DND-41 (cell line): Measurements from ENCODE around the gene BRSK2.

ENCODE experiments used
- ATAC-seq: fragments of 200-7000 bp; cut with Tn5 transposase; 3 replicates; pipeline ENCODE4 v1.9.1; 2021; ENCODE audit warnings: low read depth; ENCODE audit not compliant: insufficient read depth
- DNase-seq: peaks from one replicate; pipeline ENCODE4 v3.0.0-alpha.2; 2020
- H2AFZ ChIP-seq: 2 replicates; pipeline ENCODE4 v1.6.0; 2012; ENCODE audit warnings: low read depth, low read length
- H3K27ac ChIP-seq: 2 replicates; pipeline ENCODE4 v1.5.1; 2012; ENCODE audit warnings: low read length, inconsistent platforms
- H3K27me3 ChIP-seq: fragments of 200-600 bp; sonication (generic); 2 replicates; pipeline ENCODE4 v1.6.0; 2012; ENCODE audit warnings: low read length, mild to moderate bottlenecking, inconsistent platforms; ENCODE audit not compliant: insufficient read depth, poor library complexity
- H3K36me3 ChIP-seq: 2 replicates; pipeline ENCODE4 v1.5.1; 2012; ENCODE audit warnings: low read length, inconsistent platforms; ENCODE audit not compliant: insufficient read depth
- H3K4me1 ChIP-seq: 2 replicates; pipeline ENCODE4 v1.5.1; 2012; ENCODE audit warnings: mild to moderate bottlenecking, low read length; ENCODE audit not compliant: insufficient read depth
- H3K4me2 ChIP-seq: 2 replicates; pipeline ENCODE4 v1.6.0; 2012; ENCODE audit warnings: mild to moderate bottlenecking, moderate library complexity, low read length, inconsistent platforms; ENCODE audit not compliant: insufficient read depth
- H3K4me3 ChIP-seq, 2 experiments: fragments of 200-600 bp in 1 of 2; shearing (Covaris generic) in 1 of 2; 2 replicates each; pipeline ENCODE4 v1.5.1; 2012 to 2016; ENCODE audit warnings: inconsistent platforms in 2 of 2, low read length in 2 of 2, mild to moderate bottlenecking in 2 of 2, low read depth in 1 of 2, moderate library complexity in 1 of 2
- H3K79me2 ChIP-seq: 2 replicates; pipeline ENCODE4 v1.6.0; 2012; ENCODE audit warnings: low read length, inconsistent platforms; ENCODE audit not compliant: insufficient read depth
- H3K9ac ChIP-seq: 2 replicates; pipeline ENCODE4 v1.6.0; 2012; ENCODE audit warnings: low read depth, mild to moderate bottlenecking, inconsistent platforms, low read length, moderate library complexity
- H3K9me3 ChIP-seq: 2 replicates; pipeline ENCODE4 v1.5.1; 2012; ENCODE audit warnings: low read length, moderate library complexity, mild to moderate bottlenecking, inconsistent platforms; ENCODE audit not compliant: insufficient read depth, severe bottlenecking
- H4K20me1 ChIP-seq: 2 replicates; pipeline ENCODE4 v1.6.0; 2012; ENCODE audit warnings: low read length; ENCODE audit not compliant: insufficient read depth
- EZH2 ChIP-seq: IDR thresholded peaks from 3 replicates; pipeline ENCODE4 v1.6.1; 2012; ENCODE audit warnings: borderline replicate concordance, low read depth, mild to moderate bottlenecking, moderate library complexity, low read length, inconsistent platforms; ENCODE audit not compliant: severe bottlenecking
- TF ChIP-seq, protein P1 (sequence below): IDR thresholded peaks from 2 replicates; pipeline ENCODE4 v1.5.1; 2012; ENCODE audit warnings: borderline replicate concordance, low read length, moderate library complexity, mild to moderate bottlenecking; ENCODE audit not compliant: poor library complexity, severe bottlenecking; ENCODE audit errors: extremely low read depth

The BRSK2 gene

GRCh38 chr11:1468473-1469066, 78.8 kb downstream of the BRSK2 start:
- H3K4me2 ChIP-seq, result no peak overlapping the region
- H3K27ac ChIP-seq, result no peak overlapping the region
- H3K27me3 ChIP-seq, result no peaks in the 10 kb centered on the region
- H3K9ac ChIP-seq, result no peak overlapping the region
- H3K4me1 ChIP-seq, result no peaks in the 10 kb centered on the region
- H3K4me3 ChIP-seq, result no peak overlapping the region
- H2AFZ ChIP-seq, result no peak overlapping the region
- ATAC-seq (no peak), DNase-seq (no peak)
- H3K79me2 ChIP-seq, result no peaks in the 10 kb centered on the region
- TF ChIP-seq, protein P1, sequence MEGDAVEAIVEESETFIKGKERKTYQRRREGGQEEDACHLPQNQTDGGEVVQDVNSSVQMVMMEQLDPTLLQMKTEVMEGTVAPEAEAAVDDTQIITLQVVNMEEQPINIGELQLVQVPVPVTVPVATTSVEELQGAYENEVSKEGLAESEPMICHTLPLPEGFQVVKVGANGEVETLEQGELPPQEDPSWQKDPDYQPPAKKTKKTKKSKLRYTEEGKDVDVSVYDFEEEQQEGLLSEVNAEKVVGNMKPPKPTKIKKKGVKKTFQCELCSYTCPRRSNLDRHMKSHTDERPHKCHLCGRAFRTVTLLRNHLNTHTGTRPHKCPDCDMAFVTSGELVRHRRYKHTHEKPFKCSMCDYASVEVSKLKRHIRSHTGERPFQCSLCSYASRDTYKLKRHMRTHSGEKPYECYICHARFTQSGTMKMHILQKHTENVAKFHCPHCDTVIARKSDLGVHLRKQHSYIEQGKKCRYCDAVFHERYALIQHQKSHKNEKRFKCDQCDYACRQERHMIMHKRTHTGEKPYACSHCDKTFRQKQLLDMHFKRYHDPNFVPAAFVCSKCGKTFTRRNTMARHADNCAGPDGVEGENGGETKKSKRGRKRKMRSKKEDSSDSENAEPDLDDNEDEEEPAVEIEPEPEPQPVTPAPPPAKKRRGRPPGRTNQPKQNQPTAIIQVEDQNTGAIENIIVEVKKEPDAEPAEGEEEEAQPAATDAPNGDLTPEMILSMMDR, result no peak
- TF ChIP-seq EZH2, result no peak
- peaks cover 18% of the 10 kb centered on the region for H4K20me1 ChIP-seq
- H3K9me3 ChIP-seq, result no peaks in the 10 kb centered on the region
- peaks cover 49% of the 10 kb centered on the region for H3K36me3 ChIP-seq

DNA sequence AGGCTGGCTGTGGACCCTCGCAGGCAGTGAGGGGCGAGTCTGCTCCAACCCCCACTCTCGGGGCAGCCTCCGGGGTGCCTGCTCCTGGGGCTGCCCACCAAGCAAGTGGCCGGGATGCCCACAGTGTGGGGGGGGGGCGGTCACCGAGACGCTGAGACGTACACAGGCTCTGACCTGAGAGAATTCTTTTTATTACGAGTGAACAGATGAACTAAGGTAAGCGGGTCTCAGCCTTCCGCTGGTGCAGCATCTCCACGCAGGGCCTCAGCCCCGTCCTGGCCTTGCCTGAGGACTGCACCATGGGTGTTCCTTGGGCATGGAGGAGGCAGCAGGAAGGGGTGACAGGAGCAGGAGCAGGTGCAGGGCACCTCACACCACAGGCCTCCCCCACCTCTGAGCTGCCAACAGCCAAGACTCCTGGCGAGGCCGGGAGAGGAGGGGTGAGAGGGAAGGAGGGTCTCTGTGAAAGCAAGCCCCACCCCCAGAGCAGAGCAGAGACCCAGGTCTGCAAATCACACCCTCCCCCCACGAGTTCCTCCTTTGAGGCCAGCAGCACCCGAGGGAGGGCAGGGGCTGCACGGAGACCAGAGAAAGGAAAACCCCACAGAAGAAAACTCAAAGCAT, 79.7 kb downstream of the BRSK2 start:
- peaks cover 18% of the 10 kb centered on the region for H4K20me1 ChIP-seq
- no peak overlapping the region for H2AFZ ChIP-seq
- no peaks in the 10 kb centered on the region for H3K9me3 ChIP-seq
- no peak overlapping the region for H3K27ac ChIP-seq
- no peak overlapping the region for H3K9ac ChIP-seq
- TF ChIP-seq, protein P1, result no peak
- no peak for TF ChIP-seq EZH2
- no peaks in the 10 kb centered on the region for H3K27me3 ChIP-seq
- no peak overlapping the region for H3K4me2 ChIP-seq
- no peak overlapping the region for H3K4me3 ChIP-seq
- H3K36me3 ChIP-seq, result peaks cover 55% of the 10 kb centered on the region
- ATAC-seq, result no peak
- no peaks in the 10 kb centered on the region for H3K79me2 ChIP-seq
- no peak for DNase-seq
- H3K4me1 ChIP-seq, result no peaks in the 10 kb centered on the region

- Histone ChIP-seq H3K4me3 (no peak overlapping the region), H3K27ac (no peak overlapping the region), H4K20me1 (peaks cover 18% of the 10 kb centered on the region), H3K9ac (no peak overlapping the region), H3K4me1 (no peaks in the 10 kb centered on the region), H3K27me3 (no peaks in the 10 kb centered on the region), H3K4me2 (no peak overlapping the region), H3K36me3 (peaks cover 51% of the 10 kb centered on the region), H3K79me2 (no peaks in the 10 kb centered on the region), H2AFZ (no peak overlapping the region), H3K9me3 (no peaks in the 10 kb centered on the region)
- ATAC-seq (no peak), DNase-seq (no peak)
- TF ChIP-seq EZH2, result no peak
- TF ChIP-seq, protein P1, result no peak
These were observed 80.4 kb downstream of the BRSK2 start for GRCh38 chr11:1469911-1470680.
